HepG2 (cell line): ENCODE measurements around the gene PGM2. TPM values are rescaled to one million over a fixed set of nuclear protein-coding genes. Genes with fewer than 3 reads are reported as not detected.

Experiments used
- AGO1 ChIP-seq: fragments of 200-400 bp; formaldehyde crosslinking; IDR thresholded peaks from 2 replicates; pipeline ENCODE4 v1.6.1; 2017; ENCODE audit warnings: mild to moderate bottlenecking, low read depth, low read length, moderate library complexity; ENCODE audit not compliant: poor library complexity, severe bottlenecking
- CSRNP1 ChIP-seq: sonication (generic); formaldehyde crosslinking; IDR thresholded peaks from 2 replicates; pipeline ENCODE4 v1.8.1; 2023; ENCODE audit warnings: mild to moderate bottlenecking, missing genetic modification reagents
- SATB2 ChIP-seq: sonication (generic); formaldehyde crosslinking; IDR thresholded peaks from 2 replicates; pipeline ENCODE4 v1.5.0; 2020; ENCODE audit warnings: missing genetic modification reagents
- TP53 ChIP-seq: sonication (generic); formaldehyde crosslinking; conservative IDR thresholded peaks from 2 replicates; pipeline ENCODE4 v1.4.0; 2020; ENCODE audit warnings: missing genetic modification reagents
- ZMAT5 ChIP-seq: sonication (generic); formaldehyde crosslinking; IDR thresholded peaks from 2 replicates; pipeline ENCODE4 v1.5.0; 2020; ENCODE audit warnings: mild to moderate bottlenecking, low read depth, missing genetic modification reagents, borderline replicate concordance
- ZNF180 ChIP-seq: sonication (generic); formaldehyde crosslinking; IDR thresholded peaks from 2 replicates; pipeline ENCODE4 v1.4.0; 2020; ENCODE audit warnings: low read depth, missing genetic modification reagents, borderline replicate concordance
- ZNF431 ChIP-seq: sonication (generic); formaldehyde crosslinking; IDR thresholded peaks from 2 replicates; pipeline ENCODE4 v1.9.0; 2022; ENCODE audit warnings: missing genetic modification reagents, low read depth, mild to moderate bottlenecking, borderline replicate concordance
- ZNF546 ChIP-seq: sonication (generic); formaldehyde crosslinking; conservative IDR thresholded peaks from 2 replicates; pipeline ENCODE4 v1.8.1; 2023; ENCODE audit warnings: mild to moderate bottlenecking, missing genetic modification reagents
- ZNF639 ChIP-seq: conservative IDR thresholded peaks from 2 replicates; pipeline ENCODE4 v1.6.1; 2018; ENCODE audit warnings: missing genetic modification reagents
- ZNF790 ChIP-seq: sonication (generic); formaldehyde crosslinking; IDR thresholded peaks from 2 replicates; pipeline ENCODE4 v1.8.0; 2022; ENCODE audit warnings: missing genetic modification reagents, mild to moderate bottlenecking, borderline replicate concordance
- polyA plus RNA-seq, 8 experiments: library from polyadenylated mRNA; depleted of rRNA in 3 of 8; stranded (reverse) in 7 of 8; unstranded in 1 of 8; fragments of >200 nt; fragmentation: Illumina TruSeq in 4 of 8; extraction: Trizol in 4 of 8; gene quantifications; 2 replicates each; pipeline versions ENCODE4 v1.2.1 to v1.2.3, GENCODE V29; 2011 to 2016; ENCODE audit warnings: low read depth in 4 of 8, missing spikeins in 1 of 8, mixed read lengths in 1 of 8; ENCODE audit not compliant: insufficient read depth in 1 of 8
- total RNA-seq, 5 experiments: library from RNA; depleted of rRNA; stranded (reverse); fragments of >200 nt; fragmentation: Illumina TruSeq; extraction: Trizol; gene quantifications; 2 replicates each; pipeline ENCODE4 v1.2.3, GENCODE V29; 2016; ENCODE audit warnings: low read depth in 1 of 5
- TF ChIP-seq, protein P1 (sequence below): sonication (generic); formaldehyde crosslinking; IDR thresholded peaks from 2 replicates; pipeline ENCODE4 v1.5.0; 2020; ENCODE audit warnings: mild to moderate bottlenecking, missing genetic modification reagents, borderline replicate concordance
- TF ChIP-seq, protein P2 (sequence below): sonication (generic); formaldehyde crosslinking; conservative IDR thresholded peaks from 2 replicates; pipeline ENCODE4 v1.4.0; 2020; ENCODE audit warnings: missing genetic modification reagents

PGM2 gene
- total and polyA plus RNA-seq, 2 of the 13 experiments (the other 11 are each of a cell fraction or from before 2014, with no cell fraction given) = 14.6 to 36.9 TPM

- TF ChIP-seq, protein P1, sequence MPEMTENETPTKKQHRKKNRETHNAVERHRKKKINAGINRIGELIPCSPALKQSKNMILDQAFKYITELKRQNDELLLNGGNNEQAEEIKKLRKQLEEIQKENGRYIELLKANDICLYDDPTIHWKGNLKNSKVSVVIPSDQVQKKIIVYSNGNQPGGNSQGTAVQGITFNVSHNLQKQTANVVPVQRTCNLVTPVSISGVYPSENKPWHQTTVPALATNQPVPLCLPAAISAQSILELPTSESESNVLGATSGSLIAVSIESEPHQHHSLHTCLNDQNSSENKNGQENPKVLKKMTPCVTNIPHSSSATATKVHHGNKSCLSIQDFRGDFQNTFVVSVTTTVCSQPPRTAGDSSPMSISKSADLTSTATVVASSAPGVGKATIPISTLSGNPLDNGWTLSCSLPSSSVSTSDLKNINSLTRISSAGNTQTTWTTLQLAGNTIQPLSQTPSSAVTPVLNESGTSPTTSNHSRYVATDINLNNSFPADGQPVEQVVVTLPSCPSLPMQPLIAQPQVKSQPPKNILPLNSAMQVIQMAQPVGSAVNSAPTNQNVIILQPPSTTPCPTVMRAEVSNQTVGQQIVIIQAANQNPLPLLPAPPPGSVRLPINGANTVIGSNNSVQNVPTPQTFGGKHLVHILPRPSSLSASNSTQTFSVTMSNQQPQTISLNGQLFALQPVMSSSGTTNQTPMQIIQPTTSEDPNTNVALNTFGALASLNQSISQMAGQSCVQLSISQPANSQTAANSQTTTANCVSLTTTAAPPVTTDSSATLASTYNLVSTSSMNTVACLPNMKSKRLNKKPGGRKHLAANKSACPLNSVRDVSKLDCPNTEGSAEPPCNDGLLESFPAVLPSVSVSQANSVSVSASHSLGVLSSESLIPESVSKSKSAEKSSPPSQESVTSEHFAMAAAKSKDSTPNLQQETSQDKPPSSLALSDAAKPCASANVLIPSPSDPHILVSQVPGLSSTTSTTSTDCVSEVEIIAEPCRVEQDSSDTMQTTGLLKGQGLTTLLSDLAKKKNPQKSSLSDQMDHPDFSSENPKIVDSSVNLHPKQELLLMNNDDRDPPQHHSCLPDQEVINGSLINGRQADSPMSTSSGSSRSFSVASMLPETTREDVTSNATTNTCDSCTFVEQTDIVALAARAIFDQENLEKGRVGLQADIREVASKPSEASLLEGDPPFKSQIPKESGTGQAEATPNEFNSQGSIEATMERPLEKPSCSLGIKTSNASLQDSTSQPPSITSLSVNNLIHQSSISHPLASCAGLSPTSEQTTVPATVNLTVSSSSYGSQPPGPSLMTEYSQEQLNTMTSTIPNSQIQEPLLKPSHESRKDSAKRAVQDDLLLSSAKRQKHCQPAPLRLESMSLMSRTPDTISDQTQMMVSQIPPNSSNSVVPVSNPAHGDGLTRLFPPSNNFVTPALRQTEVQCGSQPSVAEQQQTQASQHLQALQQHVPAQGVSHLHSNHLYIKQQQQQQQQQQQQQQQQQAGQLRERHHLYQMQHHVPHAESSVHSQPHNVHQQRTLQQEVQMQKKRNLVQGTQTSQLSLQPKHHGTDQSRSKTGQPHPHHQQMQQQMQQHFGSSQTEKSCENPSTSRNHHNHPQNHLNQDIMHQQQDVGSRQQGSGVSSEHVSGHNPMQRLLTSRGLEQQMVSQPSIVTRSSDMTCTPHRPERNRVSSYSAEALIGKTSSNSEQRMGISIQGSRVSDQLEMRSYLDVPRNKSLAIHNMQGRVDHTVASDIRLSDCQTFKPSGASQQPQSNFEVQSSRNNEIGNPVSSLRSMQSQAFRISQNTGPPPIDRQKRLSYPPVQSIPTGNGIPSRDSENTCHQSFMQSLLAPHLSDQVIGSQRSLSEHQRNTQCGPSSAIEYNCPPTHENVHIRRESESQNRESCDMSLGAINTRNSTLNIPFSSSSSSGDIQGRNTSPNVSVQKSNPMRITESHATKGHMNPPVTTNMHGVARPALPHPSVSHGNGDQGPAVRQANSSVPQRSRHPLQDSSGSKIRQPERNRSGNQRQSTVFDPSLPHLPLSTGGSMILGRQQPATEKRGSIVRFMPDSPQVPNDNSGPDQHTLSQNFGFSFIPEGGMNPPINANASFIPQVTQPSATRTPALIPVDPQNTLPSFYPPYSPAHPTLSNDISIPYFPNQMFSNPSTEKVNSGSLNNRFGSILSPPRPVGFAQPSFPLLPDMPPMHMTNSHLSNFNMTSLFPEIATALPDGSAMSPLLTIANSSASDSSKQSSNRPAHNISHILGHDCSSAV (CRISPR knock-in tag) = no peak
- no peak for TF ChIP-seq ZNF180 (CRISPR knock-in tag)
- TF ChIP-seq, protein P2, sequence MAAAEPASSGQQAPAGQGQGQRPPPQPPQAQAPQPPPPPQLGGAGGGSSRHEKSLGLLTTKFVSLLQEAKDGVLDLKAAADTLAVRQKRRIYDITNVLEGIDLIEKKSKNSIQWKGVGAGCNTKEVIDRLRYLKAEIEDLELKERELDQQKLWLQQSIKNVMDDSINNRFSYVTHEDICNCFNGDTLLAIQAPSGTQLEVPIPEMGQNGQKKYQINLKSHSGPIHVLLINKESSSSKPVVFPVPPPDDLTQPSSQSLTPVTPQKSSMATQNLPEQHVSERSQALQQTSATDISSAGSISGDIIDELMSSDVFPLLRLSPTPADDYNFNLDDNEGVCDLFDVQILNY (CRISPR knock-in tag) = no peak
- TF ChIP-seq ZNF431 = no peak; the same call in 1 of the 2 replicates
- TF ChIP-seq AGO1 = no peak
- no peak for TF ChIP-seq ZNF639
- no peak for TF ChIP-seq SATB2 (CRISPR knock-in tag)
- TF ChIP-seq ZMAT5 (CRISPR knock-in tag) = no peak
- peak; percentile 83; the same call in 1 of the 2 replicates for TF ChIP-seq ZNF546 (CRISPR knock-in tag)
- peak; percentile 71; the same call in 1 of the 2 replicates for TF ChIP-seq ZNF790 (CRISPR knock-in tag)
- TF ChIP-seq CSRNP1 (CRISPR knock-in tag) = peak; percentile 80; the same call in 1 of the 2 replicates
- no peak for TF ChIP-seq TP53 (CRISPR knock-in tag)
Observed at GRCh38 chr4:37826295-37827029, at the start of gene PGM2 (continued).
